GM18519 (cell line): ENCODE results near the gene TPPP2.
"Not testable (repeated sequence)": the region's sequence is repeated elsewhere in the genome, so short reads cannot be mapped to it uniquely, and the experiment has no call there.

ENCODE experiments used
- ATAC-seq: cut with Tn5 transposase; IDR thresholded peaks from one replicate; pipeline ENCODE4 v1.9.1; 2021; ENCODE audit warnings: mild to moderate bottlenecking, moderate library complexity; ENCODE audit not compliant: unreplicated experiment, low FRiP score

TPPP2 gene

DNA sequence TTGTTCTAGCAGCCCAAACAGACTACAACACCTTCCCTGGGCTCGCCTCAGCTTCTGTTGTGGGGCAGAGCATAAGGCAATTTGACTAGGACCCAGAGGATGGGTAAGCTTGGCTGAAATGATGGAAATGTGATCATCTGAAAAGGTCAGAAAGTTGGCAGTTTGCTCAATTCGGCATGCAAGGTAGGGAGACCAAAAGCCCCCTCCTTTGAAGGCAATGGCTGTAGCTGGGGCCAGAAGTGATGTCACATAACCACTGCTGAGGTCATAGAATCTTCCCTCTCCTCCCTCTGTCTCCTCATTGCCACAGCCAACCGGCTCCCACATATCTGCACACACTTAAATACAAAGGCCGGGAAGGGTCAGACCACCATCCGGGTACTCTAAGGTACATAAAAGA is at the start of gene TPPP2:
Gene TPPP2, plus strand, starts transcription at position 301 of the 400 bp plus-strand sequence. CDS start 365 bp downstream, outside the sequence.
- no peak for ATAC-seq

DNA sequence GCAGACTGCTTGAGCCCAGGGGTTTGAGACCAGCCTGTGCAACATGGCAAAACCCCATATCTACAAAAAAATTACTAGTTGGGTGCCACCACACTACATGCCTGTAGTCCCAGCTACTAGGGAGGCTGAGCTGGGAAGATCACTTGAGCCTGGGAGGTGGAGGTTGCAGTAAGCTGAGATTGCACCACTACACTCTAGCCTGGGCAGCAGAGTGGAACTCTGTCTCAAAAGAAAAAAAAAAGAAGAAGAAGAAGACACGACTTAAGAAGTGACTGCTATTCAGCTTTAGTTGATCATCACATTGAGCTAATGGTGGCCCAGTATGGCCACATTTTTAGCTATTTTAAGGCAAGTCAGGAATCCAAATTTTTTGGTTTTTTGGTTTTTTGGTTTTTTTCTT is 49.1 kb upstream of the TPPP2 start:
- no peak for ATAC-seq

DNA sequence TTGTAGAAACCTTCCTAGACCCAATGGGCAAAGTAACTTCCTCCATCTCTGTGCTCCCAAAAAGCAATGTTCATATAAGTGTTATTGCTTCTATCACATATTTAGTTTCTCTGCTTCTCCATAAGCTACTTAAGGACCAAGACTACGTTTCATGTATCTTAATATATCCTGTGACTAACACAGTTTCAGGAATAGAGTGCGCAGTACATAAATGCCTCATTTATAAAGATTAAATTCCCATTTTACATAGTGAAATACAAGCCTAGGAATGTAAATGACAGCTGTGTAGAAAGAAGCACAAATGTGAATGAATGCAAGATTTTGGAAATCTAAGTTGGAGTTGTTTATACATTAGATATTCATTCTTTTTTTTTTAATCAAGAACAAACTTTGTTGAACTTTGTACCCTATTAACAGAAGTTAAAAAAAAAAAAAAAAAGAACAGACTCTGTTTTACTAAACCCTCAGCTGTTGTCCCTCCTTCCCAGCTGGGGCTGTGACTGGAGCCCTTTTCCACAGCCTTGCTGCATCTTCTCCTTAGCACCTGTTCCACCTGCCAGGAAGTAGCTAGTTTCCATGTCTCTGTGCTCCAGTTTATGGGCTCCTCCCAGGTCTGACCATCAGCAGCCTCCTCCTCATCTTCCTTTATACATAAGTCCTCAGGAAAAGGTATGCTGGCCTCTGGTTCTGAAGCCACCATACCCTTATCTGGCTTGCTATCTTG is 47.2 kb upstream of the TPPP2 start:
- ATAC-seq, result no peak

- ATAC-seq, result not testable (repeated sequence)
These were observed 44.4 kb upstream of the TPPP2 start for GRCh38 chr14:20985650-20986049.

GRCh38 chr14:20986811-20987210 is 43.2 kb upstream of the TPPP2 start:
- ATAC-seq, result no peak

DNA sequence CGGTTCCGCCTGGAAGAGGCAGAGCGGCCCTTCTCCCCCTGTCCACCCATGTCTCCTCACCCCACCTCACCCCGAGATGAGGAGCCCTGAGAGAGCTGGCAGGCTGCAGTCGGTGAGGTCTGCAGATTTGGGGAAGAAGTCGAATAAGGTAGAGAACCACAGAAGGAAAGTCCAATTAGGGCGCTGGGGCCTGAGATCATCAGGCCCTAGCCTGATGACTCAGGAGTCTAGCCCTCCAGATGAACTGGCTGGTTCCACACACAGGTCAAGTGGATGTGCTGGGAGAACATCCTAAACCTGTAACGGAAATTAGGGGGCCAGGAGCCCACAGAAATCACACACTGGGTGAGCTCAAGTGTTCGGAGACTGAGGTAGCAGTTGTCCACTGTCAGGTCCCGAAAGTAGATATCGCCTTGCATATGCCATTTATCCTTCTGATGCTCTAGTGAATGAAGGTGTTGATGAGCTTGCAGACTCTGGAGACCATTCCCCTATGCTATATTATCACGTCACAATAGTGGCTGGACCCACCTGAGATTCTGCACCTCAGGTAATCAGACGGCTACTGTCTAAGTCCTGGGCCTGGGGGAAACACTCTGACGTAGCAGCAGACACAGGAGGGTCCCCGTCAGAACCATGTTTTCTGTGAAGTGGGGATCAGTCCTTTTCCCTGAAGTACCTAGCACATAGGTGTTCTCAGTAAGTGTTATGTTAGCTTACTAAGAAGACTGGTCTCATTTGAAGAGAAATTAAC is 41.1 kb upstream of the TPPP2 start:
- ATAC-seq, result no peak

- ATAC-seq, result no peak
These were observed 40.6 kb upstream of the TPPP2 start for GRCh38 chr14:20989471-20989786.

DNA sequence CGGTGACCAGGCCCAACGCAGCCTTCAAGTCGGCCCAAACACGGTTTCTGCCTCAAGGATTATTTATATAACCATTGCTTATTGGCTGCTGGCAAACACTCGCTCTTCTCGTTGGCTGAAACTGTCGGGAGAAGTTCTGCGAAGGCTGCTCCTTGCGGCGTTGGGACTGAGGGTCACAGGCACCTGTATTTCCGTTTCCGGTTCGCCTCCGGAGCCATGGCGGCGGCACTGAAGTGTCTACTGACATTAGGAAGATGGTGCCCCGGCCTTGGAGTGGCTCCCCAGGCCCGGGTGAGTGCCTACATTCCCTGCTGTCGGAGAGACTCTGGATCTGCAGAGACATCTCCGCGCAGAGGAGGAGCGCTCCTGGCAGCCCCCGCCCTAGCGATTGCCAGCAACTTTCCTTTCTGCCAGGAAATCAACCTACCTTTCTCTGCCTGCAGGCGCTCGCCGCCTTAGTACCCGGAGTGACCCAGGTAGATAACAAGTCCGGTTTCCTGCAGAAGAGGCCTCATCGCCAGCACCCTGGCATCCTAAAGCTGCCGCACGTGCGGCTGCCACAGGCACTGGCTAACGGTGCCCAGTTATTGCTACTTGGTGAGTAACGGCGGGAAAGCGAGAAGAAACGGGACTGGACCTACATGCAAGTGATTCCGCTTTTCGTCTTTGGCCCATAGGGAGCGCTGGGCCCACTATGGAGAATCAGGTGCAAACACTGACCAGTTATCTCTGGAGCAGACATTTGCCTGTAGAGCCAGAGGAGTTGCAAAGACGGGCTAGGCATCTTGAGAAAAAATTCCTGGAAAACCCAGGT is 40.0 kb upstream of the TPPP2 start, which contains the start of gene METTL17:
Gene METTL17, plus strand, starts transcription at position 194 of the 814 bp plus-strand sequence. Its CDS starts 23 bp downstream, at position 217.
- ATAC-seq, result peak; percentile 90

- no peak for ATAC-seq
These were observed 33.5 kb upstream of the TPPP2 start for GRCh38 chr14:20996521-20996920.

DNA sequence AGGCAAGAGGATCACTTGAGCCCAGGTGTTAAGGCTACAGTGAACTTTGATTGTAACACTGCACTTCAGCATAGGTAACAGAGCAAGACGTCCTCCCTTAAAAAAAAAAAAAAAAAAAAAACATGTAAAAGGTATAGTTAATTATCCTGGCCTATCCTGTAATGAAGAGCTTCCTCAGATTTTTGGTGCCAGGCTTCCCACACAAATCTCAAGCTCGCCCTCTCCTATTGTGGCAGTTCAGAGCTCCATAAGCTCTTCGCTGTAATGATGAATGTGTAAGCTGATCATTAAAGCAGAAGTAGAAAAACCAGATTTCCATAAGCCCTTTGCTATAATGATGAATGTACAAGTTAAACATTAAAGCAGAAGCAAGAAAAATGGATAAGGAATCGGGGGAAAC is 32.9 kb upstream of the TPPP2 start:
- ATAC-seq, result no peak

- no peak for ATAC-seq
These were observed 32.5 kb upstream of the TPPP2 start for GRCh38 chr14:20997564-20997963.

- no peak for ATAC-seq
These were observed 31.9 kb upstream of the TPPP2 start for GRCh38 chr14:20998139-20998538.

GRCh38 chr14:20998674-20999366 is 31.2 kb upstream of the TPPP2 start, which contains the start of gene SLC39A2:
Gene SLC39A2 (plus strand): TSS chr14:20999293. CDS start chr14:20999447, 154 bp downstream.
- no peak for ATAC-seq

DNA sequence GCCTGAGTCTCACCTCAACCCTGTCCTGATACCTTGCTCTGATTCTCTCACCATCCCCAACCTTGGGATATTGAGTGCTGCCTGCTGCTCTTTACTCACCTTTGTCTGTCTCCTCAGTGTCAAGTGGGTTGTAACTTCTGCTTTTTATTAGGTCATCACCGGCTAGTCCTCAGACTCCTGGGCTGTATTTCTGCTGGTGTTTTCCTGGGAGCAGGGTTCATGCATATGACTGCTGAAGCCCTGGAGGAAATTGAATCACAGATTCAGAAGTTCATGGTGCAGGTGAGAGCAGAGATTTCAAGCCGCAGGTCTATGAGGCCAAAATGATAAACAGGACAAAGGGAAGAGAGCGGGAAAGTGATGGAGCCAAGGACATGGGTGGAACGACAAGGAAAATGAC is 30.4 kb upstream of the TPPP2 start:
- ATAC-seq, result no peak

DNA sequence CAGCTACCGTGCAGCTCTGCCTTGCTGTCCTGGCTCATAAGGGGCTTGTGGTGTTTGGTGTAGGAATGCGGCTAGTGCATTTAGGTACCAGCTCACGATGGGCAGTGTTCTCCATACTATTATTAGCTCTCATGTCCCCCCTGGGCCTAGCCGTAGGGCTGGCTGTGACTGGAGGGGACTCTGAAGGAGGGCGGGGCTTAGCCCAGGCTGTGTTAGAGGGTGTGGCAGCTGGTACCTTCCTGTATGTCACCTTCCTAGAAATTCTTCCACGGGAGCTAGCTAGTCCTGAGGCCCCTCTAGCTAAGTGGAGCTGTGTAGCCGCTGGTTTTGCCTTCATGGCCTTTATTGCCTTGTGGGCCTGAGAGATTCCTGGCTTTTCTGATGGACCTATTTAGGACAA is 28.8 kb upstream of the TPPP2 start:
- no peak for ATAC-seq

- ATAC-seq, result no peak
These were observed 26.1 kb upstream of the TPPP2 start for GRCh38 chr14:21003788-21004346.

DNA sequence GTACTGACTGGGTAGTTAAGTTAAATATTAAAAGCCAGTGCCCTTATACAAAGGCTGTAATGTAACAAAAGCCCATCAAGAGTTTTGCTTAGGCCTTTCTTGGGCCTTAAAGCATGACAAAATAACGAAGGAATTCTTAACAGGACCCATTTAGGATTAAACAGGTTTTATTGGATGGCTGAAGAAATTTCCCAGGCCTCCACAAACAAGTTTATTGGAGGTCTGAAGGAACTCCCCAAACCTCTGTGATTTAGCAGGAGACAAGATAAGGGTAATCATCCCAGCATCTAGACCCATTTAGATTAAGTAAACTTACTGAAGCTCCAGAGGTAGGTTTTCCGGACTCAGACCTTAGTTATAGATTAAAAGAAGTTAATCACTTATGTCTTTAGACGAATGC is 20.3 kb upstream of the TPPP2 start:
- not testable (repeated sequence) for ATAC-seq

GRCh38 chr14:21011136-21011535 is 18.9 kb upstream of the TPPP2 start:
- no peak for ATAC-seq

DNA sequence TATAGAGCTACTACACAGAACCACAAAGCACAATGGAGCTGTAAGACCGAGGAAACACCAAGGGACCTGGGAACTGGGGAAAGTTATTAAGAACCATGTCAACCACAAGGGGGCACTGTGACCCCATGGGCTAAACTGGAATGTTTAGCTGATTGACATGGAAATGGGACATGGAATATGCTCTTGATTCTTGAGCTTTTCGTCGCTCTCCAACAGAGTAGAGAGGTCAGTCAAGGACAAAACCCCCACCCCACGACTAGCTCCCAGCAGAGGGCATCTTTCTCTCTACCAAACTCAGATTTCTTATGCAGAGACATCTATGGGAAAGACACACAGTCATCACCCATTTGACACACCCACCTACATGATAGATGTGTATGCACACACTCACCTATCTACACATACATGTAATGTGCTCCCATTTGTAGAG is 15.2 kb upstream of the TPPP2 start:
- no peak for ATAC-seq

DNA sequence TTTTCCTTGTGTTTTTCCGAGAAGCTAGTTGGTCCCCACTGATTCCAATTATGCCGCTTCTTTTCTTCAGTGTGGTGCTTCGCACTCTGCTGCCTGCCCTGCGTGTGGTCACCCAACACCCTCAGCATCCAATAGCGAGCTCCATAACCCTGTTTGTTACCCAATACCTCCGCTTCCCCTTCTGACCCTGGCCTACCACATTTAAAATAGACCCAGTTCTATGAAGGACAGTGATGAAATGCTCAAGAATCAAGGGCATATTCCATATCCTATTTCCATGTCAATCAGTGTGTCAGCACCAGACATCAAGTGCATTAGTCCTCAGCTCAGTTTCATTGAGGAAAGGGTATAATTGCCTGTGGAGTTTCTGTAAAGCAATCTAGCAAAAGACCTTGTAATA is 14.7 kb upstream of the TPPP2 start:
- no peak for ATAC-seq
